WTC11 (cell line): ENCODE data around the gene MRPL40.

Source experiments
- CTCF ChIP-seq: fragments of 200-600 bp; IDR thresholded peaks from 2 replicates; pipeline ENCODE4 v1.8.0; 2022; ENCODE audit warnings: antibody characterized with exemption
- ZNF219 ChIP-seq: sonication (generic); formaldehyde crosslinking; IDR thresholded peaks from 2 replicates; pipeline ENCODE4 v1.8.0; 2023; ENCODE audit warnings: missing genetic modification reagents, mild to moderate bottlenecking, borderline replicate concordance

- TF ChIP-seq CTCF, result no peak
- no peak for TF ChIP-seq ZNF219
These were observed 25.6 kb downstream of the MRPL40 start for GRCh38 chr22:19457828-19458428.
